ENCODE results near the gene RPS16. TPM values are rescaled to one million over a fixed set of nuclear protein-coding genes. Genes with fewer than 3 reads are reported as not detected.

Gene RPS16
- total and polyA plus RNA-seq, 9 of the 15 experiments (the other 6 are each of a cell fraction or from before 2014, with no cell fraction given): 82.6 to 3,671 (median 2,204) TPM

- peak in 1 of 2 experiments; percentile 71; a peak in 2 of 4 replicates for TF ChIP-seq UBTF (IDR thresholded peaks at IDR 0.05; ENCODE audit: borderline replicate concordance in 1 of 2, low read depth in 2 of 2, low read length in 2 of 2)
- peak; percentile 49 for TF ChIP-seq ZBTB40 (IDR thresholded peaks at IDR 0.05)
- TF ChIP-seq ZBTB40 (CRISPR knock-in tag; IDR thresholded peaks at IDR 0.05): no peak
- TF ChIP-seq, protein P1, sequence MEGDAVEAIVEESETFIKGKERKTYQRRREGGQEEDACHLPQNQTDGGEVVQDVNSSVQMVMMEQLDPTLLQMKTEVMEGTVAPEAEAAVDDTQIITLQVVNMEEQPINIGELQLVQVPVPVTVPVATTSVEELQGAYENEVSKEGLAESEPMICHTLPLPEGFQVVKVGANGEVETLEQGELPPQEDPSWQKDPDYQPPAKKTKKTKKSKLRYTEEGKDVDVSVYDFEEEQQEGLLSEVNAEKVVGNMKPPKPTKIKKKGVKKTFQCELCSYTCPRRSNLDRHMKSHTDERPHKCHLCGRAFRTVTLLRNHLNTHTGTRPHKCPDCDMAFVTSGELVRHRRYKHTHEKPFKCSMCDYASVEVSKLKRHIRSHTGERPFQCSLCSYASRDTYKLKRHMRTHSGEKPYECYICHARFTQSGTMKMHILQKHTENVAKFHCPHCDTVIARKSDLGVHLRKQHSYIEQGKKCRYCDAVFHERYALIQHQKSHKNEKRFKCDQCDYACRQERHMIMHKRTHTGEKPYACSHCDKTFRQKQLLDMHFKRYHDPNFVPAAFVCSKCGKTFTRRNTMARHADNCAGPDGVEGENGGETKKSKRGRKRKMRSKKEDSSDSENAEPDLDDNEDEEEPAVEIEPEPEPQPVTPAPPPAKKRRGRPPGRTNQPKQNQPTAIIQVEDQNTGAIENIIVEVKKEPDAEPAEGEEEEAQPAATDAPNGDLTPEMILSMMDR (IDR thresholded peaks at IDR 0.05 in 2 of 3, conservative IDR thresholded peaks at IDR 0.05 in 1 of 3; ENCODE audit: insufficient read depth in 2 of 3, low read depth in 1 of 3, low read length in 3 of 3): peak; percentile 21 to 32 (median 30); a peak in 2 of 6 replicates
- TF ChIP-seq SPI1 (IDR thresholded peaks at IDR 0.05; ENCODE audit: borderline replicate concordance, low read depth, low read length): no peak
- TF ChIP-seq ATF1 (CRISPR knock-in tag; IDR thresholded peaks at IDR 0.05): peak; percentile 35; the same call in 1 of the 2 replicates
- TF ChIP-seq ATF1 (tag; IDR thresholded peaks at IDR 0.05): peak; percentile 96
- TF ChIP-seq HDAC2 (IDR thresholded peaks at IDR 0.05): 0 out of 2 replicates have a peak, but pooled peaks have one; percentile 15
- TF ChIP-seq ZFP30 (CRISPR knock-in tag; IDR thresholded peaks at IDR 0.05; ENCODE audit: borderline replicate concordance): no peak
- TF ChIP-seq FIP1L1 (IDR thresholded peaks at IDR 0.05; ENCODE audit: low read depth, low read length, poor library complexity, severe bottlenecking): peak; percentile 77
- peak; percentile 59; the same call in 1 of the 2 replicates for TF ChIP-seq SNIP1 (IDR thresholded peaks at IDR 0.05; ENCODE audit: low read depth)
- peak; percentile 89 for TF ChIP-seq L3MBTL2 (IDR thresholded peaks at IDR 0.05)
- TF ChIP-seq MTA1 (IDR thresholded peaks at IDR 0.05; ENCODE audit: borderline replicate concordance): 0 out of 2 replicates have a peak, but pooled peaks have one; percentile 29
- peak; percentile 82 for TF ChIP-seq PHF21A (IDR thresholded peaks at IDR 0.05; ENCODE audit: borderline replicate concordance, low read depth)
Observed at GRCh38 chr19:39480337-39481228, 44.8 kb upstream of the RPS16 start, which contains the start of gene TIMM50 (continued).

Measured in K562 (cell line).